ENCODE results near the gene ABCC8. TPM values are rescaled to one million over a fixed set of nuclear protein-coding genes. Genes with fewer than 3 reads are reported as not detected.
A peak's percentile ranks its signal among the peaks of the same experiment; 100 is the strongest.

Gene ABCC8
- total RNA-seq, 1 donor from 2014 or later, result 1.1 TPM

DNA sequence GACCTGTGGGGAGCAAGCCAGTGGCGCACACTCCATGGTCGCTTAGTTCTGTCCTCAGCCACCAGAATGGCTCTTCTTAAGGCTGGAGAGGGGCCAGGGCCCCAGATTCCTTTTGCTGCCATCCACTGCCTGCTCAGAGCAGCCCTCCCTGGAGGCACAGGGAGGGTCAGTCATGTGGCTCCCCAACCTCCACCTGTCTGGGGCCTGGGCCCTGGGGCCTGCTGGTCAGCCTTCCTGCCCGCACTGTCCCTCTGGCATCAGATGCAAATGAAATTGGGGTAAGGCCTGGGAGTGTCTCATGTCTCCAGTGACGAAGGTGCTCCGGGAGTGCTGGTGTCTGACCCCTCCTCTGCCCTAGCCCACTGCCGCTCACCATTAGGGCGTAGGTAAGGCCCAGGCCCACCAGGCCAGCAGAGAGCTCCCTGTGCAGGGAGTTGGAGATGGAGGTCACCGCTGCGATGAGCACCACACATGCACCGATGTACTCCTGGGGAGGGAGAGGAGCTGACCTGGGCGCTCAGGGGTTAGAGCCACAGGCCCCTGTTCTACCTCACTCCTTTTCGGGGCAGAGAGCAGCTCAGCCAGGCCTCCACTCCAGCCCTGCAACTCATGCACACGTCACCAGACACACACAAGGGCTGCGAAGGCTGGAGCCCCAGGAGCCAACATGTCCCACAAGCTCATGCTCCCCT, 79.2 kb downstream of the ABCC8 start:
- ATAC-seq (no peak), DNase-seq (ENCODE audit: missing footprints) (no peak)
- intact Hi-C loops (cut with DNase I), result no loop called here

DNA sequence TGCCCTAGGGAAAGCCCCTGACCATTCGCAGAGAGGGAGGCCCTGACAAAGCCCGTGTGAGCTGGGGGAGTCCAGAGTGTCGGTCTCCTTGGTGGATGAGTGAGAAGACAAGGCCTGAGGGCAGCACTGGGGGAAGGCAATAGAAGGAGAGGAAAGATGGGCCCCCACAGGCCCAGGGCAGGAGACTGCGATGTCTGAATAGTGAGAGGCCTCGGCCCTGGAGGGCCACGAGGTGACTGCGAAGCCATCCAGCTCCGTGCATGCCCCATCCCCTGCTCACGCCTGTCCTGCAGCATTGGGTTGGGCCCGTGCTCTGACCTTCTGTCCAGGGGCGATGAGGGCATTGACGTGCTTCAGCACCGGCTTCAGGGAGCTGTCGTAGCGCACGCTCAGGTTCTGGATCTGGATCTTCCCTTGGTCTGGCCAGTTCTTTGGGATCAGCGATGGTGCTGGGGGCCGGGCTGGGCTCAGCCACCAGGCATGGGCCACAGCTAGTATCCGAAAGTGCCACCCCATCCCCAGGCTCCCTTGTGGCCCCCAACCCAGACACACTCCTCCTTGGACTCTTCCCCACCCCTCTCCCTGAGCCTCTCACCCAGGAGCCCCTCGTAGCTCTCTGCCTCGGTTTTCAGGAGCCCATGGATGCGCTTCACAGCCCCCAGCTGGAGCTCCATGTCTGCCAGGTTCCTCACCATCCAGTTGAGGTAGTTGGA, 79.9 kb downstream of the ABCC8 start:
- ATAC-seq, result no peak
- intact Hi-C loops (cut with DNase I), result no loop called here
- no peak for DNase-seq (ENCODE audit: missing footprints)

DNA sequence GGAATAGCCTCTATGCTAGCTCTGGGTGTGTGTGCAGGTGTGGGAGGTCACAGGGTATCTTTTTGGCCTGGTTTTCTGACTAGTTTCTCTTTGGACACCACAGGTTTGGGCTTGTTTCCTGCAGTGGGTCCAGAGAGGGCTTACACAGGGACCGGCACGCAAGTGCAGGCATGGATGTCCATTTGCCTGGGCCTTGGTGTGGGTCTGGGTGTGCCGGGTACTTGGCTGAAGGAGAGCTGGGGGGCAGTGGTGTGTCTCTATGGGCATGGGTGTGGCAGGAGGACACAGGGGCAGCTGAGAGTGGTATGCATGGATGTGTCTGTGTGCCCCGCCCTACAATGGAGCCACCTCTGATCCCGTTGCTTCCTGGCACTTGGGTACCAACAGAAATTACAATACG, 80.7 kb downstream of the ABCC8 start:
- DNase-seq (ENCODE audit: missing footprints) (no peak), ATAC-seq (no peak)
- intact Hi-C loops (cut with DNase I), result no loop called here

DNA sequence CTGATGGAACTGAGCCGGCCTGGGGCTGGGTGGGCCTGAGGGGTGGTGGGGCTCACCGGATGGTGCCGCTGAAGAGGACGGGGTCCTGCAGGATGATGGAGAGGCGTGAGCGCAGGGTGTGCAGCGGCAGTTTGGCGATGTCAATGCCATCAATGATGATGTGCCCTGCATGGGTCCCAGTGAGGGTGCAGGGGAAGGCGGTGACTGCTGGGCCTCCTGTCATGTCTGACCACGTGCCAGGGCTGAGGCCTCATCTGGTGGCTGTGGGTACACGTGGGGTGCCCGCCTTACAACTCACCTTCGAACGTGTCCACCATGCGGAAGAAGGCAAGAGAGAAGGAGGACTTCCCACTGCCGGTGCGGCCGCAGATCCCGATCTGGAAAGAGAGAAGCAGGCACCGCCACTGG, 81.1 kb downstream of the ABCC8 start:
- DNase-seq (ENCODE audit: missing footprints), result no peak
- intact Hi-C loops (cut with DNase I), result no loop called here
- ATAC-seq, result no peak

DNA sequence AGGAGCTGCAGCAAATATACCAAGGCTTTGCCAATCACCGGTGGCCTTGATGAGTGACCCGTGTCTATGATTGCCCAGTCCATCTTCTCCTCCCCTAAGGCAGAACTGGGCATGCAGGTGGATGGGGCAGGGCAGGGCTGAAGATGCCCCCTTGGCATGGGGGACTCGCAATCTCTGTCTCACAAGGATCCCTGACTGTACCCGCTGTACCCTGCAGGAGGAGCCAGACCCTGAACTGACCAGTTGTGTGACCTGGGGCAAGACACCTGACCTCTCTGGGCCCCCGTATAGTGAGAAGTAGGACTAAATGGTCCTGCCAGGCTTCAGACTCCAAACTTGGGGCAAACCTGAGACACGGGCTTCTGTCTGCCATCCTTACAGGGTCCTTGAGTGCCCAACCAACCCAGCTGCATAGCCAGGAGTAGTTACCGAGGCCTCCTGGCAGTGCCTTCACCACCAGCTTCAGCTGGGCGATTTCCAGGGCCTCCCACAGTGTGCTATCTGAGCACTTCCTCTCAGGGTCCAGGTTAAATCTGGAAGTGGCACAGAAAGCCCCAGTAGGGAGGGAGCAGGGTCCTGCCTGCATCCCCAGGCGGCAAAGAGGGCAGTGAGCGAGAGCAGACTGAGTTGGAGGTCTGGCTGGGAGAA, 81.8 kb downstream of the ABCC8 start:
- no peak for ATAC-seq
- DNase-seq (ENCODE audit: missing footprints), result no peak
- intact Hi-C loops (cut with DNase I), result no loop called here

DNA sequence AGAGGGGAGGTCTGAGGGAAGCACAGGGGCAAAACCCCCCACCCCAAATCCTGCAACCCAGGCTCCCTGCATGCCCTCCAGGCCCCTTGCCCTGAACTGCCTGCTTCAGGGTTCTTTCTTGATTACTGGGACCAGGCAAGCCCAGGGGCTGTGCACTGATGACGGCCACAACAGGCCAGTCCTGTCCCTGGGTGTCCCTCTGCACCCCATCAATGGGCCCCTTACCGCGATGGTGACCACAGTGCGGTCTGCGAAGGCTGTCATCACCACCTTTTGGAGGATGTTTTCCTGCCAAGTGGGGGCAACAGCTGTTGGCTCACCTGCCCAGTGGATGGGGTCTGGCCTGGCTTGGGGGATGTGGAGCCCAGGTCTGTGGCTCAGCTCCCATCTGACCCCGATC, 83.2 kb downstream of the ABCC8 start:
- intact Hi-C loops (cut with DNase I), result no loop called here
- DNase-seq (ENCODE audit: missing footprints) (no peak), ATAC-seq (no peak)

DNA sequence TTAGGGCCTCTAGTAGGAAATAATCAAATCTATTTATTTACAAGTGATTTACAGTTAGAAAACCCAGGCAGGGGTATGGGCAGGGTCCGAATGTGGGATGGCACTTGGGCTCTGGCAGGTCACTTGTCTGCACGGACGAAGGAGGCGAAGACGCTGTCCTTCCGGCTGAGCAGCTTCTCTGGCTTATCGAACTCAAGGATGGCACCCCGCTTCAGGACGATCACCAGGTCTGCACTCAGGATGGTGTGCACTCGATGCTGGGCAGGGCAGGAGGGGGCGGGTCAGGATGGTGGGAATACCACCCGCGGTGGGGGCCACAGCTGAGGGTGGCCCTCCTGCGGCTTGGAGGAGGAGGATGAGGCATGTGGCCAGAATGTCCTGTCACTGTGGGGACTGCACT, 83.8 kb downstream of the ABCC8 start:
- ATAC-seq (no peak), DNase-seq (ENCODE audit: missing footprints) (no peak)
- intact Hi-C loops (cut with DNase I), result no loop called here

DNA sequence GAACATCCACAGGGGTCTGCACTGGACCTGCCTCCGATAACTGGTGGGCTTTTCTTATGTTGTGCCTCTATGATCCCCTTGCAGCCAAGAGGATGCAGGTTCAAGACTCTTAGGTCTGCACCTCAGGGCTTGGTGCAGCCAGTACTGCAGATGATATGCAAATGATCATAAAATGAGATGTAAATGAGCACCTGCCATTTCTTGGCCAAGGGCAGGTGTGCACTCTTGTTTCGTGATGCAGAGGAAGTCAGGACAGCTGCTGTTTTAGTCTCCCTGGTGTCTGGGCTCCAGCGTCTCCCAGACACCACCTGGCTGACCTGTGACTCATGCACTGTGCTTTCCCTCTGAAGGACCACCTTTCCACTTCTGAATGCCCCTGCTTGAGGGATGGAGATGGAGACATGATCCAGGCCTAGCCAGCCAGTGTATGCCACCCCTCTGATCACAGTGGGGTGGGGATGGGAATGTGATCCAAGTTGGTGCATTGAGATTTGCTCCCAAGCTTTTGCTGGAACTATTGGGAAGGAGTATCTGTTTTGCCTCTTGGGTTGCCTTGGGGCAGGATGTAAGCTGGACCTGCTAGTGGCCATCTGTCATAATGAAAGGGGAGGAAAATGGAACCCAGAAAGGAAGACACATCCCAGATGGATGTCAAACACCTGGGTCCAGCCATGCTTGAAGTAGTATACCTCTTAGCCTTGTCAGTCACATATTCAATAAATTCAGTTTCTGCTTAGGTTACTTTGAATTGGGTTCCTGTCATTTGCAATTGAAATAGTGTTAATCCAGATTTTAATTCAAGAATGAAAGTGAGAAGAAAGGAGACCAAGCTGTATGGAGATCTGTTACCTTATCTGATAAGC, 84.9 kb downstream of the ABCC8 start:
- intact Hi-C loops (cut with DNase I), result no loop called here
- ATAC-seq, result no peak
- no peak for DNase-seq (ENCODE audit: missing footprints)

DNA sequence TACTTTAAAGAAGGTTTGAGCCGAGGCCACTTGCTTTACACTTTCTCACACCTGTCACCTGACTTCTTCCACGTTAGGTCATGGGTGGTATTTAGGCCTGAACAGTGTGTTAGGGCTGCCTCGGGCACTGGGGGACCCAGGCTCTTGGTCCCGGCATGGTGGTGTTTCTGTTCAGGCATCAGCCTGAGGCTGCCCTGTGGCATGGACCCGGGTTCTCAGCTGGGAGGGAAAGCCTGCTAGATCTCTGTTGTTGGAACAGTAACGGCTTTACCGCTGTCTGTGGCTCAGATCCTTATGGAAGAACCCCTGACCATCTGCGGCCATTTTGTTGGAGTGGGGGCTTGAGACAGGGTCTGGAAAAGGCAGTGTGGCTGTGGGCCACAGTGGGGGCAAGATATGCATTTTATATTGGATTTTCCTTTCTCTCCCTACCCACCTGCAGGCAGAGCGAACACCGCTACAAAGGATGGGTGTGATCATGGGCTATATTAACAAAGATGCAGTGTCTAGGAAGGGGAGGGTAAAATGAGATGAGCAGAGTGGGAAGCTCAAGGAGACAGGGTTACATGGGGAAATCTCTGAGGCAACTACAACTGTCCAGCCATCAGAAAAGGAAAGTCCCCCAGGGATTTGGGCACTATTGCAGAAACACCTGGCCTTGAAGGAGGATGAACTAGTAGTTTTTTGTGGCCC, 86.5 kb downstream of the ABCC8 start:
- no peak for DNase-seq (ENCODE audit: missing footprints)
- intact Hi-C loops (cut with DNase I), result loop anchor here (1.0 to 2.0 kb wide), 2 partner anchors 15 to 89 kb away; no protein-coding TSS in a partner anchor

DNA sequence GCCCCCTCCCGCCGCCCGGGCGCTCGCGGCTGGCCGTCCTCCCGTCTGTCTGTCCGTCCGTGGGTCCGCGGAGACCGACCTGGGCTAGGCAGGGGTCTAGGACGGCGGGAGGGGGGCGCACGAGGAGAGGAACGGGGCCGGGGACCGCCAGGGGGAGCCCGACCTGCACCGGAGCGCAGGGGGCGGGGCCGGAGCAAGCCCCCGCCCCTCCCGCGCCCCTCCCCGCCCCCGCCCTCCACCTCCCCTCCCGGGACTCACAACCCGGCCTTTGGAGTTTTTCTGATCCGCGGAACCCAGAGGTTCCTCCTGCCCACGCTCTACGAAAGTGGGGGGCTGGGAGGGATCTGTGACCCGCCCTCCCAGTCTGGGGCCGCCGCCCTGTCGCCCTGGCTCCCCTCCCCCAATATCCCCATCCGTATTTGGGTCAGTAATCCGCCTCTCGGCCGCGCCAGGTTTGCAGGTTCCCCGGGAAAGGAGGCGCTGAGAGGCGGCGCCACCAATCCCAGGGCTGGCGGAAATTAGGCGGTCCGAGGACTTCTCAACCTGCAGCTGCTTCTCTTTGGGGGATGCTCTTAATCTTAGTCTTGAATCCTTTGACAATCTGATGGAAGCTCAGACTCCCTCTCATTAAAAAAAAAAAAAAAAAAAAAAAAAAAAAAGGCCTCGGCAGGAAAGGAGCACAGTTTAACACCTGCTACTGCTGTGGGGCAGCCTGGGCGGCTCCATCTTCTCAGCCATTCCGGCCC, 87.3 kb downstream of the ABCC8 start:
- DNase-seq (ENCODE audit: missing footprints) (no peak), ATAC-seq (peak; percentile 70)
- intact Hi-C loops (cut with DNase I), result loop anchor here (1.0 to 2.0 kb wide), 2 partner anchors 15 to 90 kb away; no protein-coding TSS in a partner anchor

More for the DNA sequence above, 86.5 kb downstream of the ABCC8 start:
- no peak for ATAC-seq

DNA sequence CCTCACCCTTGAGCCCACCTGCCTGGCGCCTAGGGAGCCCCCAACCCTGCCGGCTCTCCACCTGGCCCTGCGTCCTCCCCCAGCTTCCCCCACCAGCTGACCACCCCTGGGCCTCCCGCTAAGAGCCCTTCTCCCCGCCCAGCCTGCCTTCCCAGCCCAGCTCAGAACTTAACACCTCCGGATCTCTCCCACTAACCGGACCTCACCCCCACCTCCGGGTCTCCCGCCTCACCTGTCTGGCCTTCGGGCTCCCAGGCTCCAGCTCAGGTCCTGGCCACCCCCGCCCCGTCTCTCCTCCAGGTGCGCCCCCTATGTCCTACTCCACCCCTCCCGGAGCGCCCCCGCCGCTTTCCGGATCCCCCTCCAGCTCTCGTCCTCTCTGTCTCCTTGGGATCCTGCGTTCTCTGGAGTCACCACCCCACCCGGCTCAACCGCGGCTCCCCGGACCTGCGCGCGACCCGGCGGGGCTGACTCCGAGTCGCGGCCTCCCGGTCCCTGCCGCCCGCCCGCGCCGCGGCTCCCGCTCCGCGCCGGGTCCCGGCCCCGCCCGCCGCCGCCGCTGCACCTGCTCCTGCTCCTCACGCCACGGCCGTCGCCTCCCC, 87.9 kb downstream of the ABCC8 start, which contains the start of gene KCNJ11:
TSS of gene KCNJ11 (minus strand) at position 51 of the 602 bp plus-strand sequence. CDS start 568 bp downstream, outside the sequence.
- DNase-seq (ENCODE audit: missing footprints), result no peak
- intact Hi-C loops (cut with DNase I), result loop anchor here (1.0 to 2.0 kb wide), 2 partner anchors 16 to 91 kb away; no protein-coding TSS in a partner anchor
- ATAC-seq, result peak; percentile 2

DNA sequence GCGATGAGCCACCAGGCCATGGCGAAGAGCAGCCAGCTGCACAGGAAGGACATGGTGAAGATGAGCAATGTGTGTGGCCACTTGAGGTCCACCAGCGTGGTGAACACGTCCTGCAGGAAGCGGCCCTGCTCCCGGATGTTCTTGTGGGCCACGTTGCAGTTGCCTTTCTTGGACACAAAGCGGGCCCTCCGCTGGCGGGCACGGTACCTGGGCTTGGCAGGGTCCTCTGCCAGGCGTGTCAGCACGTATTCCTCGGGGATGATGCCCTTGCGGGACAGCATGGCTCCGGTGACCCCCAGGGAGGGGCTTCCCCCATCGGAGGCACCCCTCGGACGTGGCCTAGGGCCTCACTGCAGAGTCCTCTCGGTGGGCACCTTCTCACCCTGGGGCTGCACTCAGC, 88.8 kb downstream of the ABCC8 start:
- intact Hi-C loops (cut with DNase I), result loop anchor here (2.0 kb wide), 1 partner anchor 17 kb away; no protein-coding TSS in a partner anchor
- no peak for DNase-seq (ENCODE audit: missing footprints)
- no peak for ATAC-seq

DNA sequence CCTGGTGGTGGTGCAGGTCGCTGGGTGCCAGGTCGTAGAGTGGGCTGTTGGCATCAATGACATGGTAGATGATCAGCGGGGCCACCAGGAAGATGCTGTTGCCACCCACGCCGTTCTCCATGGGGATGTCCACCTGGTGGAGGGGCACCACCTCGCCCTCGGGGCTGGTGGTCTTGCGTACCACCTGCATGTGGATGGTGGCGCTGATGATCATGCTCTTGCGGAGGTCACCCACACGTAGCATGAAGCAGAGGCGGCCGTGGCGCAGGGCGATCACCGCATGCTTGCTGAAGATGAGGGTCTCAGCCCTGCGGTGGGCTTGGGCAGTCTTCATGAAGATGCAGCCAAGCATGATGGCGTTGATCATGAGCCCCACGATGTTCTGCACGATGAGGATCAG, 89.4 kb downstream of the ABCC8 start:
- intact Hi-C loops (cut with DNase I), result no loop called here

DNA sequence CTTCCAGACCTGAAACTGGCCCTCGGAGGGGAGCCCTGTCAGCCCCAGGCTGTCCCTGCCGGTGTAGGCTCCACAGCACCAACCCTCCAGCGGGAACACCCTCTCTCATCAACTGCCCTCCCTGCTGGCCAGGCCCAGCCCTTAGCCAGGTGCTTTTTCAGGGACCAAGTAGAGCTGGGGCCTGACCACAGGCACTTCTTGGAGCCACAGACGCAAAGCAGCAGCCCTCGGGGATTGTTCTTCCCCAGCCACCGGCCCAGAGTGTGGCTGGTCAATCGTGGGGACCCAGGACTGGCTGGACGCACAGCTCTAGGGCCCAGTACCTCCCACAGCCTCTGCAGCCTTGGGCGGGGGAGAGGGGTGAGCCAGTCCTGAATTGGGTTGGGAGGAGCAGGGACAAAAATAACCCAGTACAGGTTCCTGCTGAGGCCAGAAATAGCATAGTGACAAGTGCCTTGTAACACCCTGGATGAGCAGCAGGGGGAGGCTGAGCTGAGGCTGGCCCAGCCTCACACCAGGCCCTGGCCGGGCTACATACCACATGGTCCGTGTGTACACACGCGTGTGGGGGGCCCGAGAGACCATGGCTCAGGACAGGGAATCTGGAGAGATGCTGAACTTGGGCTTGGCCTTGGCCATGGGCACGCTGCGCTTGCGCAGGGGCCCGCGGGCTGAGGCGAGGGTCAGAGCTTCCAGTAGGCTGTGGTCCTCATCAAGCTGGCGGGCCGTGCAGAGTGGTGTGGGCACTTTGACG, 90.1 kb downstream of the ABCC8 start:
- ATAC-seq (peak; percentile 91), DNase-seq (ENCODE audit: missing footprints) (no peak)
- intact Hi-C loops (cut with DNase I), result no loop called here

More for the DNA sequence above, 89.4 kb downstream of the ABCC8 start:
- no peak for DNase-seq (ENCODE audit: missing footprints)
- ATAC-seq, result no peak

DNA sequence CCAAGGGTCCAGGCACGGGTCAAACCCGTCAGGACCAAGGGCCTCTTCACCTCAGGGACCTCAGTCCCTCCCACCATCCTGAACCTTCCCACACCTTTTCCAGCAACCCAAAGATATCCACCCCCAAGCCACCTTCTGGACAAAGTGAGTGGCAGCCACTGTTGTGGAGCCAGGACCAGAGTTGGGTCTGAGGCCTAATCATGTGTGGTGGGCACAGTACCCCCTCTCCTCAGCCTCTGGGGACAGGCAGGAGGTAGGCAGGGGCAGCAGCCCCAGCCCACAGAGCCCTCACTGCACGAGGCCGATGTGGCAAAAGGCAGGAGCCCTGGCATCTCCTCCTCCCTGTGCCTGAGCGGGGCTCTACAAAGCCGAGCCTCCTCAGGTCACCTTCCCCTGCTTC, 90.7 kb downstream of the ABCC8 start:
- intact Hi-C loops (cut with DNase I), result no loop called here
- no peak for ATAC-seq

DNA sequence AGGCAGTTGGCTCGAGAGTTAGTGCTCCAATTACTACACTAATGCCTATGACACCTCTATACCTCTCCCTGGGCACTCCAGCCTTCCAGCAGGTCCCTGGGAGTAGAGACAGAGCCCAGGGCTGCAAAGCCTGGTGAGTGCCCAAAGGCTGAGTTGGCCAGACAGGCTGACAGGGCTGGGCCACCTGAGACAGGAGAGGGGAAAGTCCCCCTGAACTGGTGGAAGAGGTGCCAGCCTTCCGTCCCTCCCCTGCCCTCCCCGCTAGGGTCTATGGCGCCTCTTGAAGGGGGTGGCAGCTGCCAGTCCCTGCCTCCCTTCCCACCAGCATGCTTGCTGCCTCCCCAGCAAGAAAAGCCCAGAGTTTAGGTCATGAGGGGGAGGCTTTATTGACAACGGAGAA, 91.2 kb downstream of the ABCC8 start:
- intact Hi-C loops (cut with DNase I), result no loop called here
- no peak for ATAC-seq
- no peak for DNase-seq (ENCODE audit: missing footprints)

More for the DNA sequence above, 90.7 kb downstream of the ABCC8 start:
- no peak for DNase-seq (ENCODE audit: missing footprints)
